GM19467 (cell line): ENCODE results near the gene BEAN1.
"Not testable (repeated sequence)": the region's sequence is repeated elsewhere in the genome, so short reads cannot be mapped to it uniquely, and the experiment has no call there.

ENCODE experiments used
- ATAC-seq: cut with Tn5 transposase; IDR thresholded peaks from one replicate; pipeline ENCODE4 v1.9.1; 2021; ENCODE audit warnings: mild to moderate bottlenecking, moderate library complexity; ENCODE audit not compliant: unreplicated experiment

Gene BEAN1

DNA sequence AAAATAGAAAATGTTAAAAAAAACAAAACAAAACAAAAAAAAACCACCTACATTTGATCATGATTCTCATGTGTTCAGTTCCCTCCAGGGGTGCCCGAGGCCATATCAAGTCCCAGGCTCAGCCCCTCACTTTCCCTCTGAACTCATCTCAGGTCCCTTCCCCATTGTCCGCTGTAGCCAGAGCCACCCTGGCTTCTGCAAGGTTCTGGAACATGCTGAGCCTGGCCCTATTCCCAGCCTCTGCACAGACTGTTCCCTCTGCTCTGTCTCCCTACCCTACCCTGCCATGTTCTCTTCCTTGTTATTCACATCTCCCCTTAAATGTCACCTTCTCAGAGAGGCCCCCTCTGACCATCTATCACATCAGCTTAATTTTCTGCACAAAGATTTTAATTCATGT lies 75.9 kb downstream of the BEAN1 start:
- no peak for ATAC-seq

- no peak for ATAC-seq
These were observed 76.5 kb downstream of the BEAN1 start for GRCh38 chr16:66503612-66504011.

DNA sequence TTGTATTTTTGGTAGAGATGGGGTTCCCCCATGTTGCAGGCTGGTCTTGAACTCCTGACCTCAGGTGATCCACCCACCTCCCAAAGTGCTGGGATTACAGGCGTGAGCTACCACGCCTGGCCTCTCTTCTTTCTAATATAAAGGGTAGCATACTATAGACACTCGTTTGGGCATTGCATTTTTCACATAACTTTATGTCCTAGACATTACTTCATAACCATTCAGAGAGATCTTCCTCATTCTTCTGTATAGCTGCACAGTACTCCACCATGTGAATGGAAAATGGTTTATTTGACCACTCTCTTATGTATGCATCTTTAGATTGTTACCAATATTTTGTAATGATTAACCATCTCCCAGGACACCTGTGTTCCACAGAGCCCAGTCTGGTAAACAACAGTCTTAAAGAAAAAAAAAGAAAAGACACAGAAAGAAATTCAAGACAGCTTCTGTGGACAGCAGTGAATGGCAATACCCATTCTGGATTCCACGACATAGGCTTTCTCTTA lies 80.7 kb downstream of the BEAN1 start:
- no peak for ATAC-seq

DNA sequence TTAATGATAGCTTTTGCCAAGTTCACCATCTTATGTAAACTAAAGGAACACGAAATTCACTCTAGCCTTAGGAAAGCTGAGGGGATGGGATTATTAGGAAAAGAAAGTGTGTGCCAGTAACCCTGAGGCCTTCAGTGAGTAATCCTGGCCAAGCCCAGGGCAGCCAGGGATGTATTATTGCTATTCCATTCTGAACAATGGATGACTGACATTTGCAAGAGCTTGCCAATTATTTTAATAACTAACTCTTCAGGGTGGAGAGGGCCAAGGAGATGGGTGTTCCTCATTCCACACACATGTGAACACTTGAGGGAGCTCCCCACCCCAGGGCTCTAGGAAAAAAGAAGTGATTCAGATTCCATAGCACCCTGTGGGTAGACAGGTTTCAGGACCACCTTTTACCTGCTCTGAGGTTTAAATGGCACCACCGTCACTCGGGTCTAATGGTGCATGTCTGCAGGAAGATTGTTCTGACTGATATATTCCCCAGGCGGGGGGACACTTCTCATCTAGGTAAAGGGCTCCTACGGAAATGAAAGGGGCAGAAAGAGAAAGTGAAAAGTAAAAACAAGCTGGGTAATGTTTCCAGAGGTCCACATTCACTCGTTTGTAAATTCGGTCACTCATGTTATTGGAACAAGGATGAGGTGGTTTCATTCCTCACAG lies 81.3 kb downstream of the BEAN1 start:
- no peak for ATAC-seq

GRCh38 chr16:66508914-66509496 lies 81.9 kb downstream of the BEAN1 start:
- ATAC-seq: no peak

- no peak for ATAC-seq
These were observed 82.5 kb downstream of the BEAN1 start for GRCh38 chr16:66509576-66509975.

DNA sequence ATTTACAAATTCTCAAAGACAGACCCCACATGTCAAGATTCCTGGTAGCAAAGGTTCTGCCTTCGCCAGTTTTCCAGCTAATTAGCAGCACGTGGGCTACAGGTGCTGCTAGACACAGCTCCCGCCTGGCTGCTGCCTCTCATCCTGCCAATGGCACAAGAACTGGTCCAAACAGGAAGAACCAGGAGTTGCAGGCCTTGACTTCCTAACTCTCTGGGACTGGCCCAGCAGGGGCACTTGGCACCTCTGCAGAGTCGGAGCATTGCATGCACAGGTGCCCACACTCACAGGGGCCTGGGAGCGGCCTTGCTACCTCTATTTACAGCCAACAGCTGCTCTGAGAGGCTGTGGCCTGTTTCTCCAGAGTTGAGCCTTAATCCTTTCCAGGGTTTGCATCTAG lies 83.2 kb downstream of the BEAN1 start:
- no peak for ATAC-seq

DNA sequence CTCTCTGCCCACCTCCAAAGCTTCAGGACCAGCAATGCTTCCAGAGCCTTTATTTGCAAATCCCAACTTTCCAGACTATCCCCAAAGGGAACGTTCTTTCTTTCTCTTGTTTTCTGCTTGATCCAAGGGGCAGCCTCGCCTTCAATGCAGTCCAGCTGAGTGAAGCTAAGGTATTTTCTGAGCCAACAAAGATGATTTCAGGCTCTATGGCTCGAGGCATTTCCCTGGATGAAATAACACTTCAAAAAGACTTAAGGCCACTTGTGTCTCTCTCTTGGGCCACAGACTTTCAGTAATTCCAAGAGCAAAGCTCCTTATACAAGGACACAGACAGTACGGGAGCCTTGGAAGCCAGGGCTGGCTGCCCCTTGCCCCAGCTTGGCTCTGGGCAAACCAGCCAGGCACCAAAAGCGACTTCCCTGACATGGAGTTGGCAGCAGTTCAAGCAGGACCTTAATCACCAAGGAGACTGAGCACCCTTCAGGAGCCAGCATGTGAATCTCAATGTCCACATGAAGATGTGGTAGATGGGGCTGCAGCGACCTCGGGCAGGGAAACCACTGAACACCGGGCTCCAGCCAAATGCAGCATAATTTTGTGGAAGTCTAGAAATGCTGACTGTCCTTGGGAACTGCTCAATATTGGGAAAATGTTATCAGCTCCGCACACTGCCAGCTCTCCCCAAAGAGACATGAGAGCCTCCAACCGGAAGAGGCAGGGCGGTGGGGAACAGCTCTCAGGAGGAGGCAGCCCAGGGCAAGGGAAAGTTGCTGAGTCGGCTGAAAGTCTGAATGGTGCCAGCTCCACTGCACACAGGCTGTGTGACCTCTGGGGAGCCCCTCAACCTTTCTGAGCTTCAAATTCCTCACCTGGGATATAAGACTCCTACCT lies 83.9 kb downstream of the BEAN1 start:
- no peak for ATAC-seq

DNA sequence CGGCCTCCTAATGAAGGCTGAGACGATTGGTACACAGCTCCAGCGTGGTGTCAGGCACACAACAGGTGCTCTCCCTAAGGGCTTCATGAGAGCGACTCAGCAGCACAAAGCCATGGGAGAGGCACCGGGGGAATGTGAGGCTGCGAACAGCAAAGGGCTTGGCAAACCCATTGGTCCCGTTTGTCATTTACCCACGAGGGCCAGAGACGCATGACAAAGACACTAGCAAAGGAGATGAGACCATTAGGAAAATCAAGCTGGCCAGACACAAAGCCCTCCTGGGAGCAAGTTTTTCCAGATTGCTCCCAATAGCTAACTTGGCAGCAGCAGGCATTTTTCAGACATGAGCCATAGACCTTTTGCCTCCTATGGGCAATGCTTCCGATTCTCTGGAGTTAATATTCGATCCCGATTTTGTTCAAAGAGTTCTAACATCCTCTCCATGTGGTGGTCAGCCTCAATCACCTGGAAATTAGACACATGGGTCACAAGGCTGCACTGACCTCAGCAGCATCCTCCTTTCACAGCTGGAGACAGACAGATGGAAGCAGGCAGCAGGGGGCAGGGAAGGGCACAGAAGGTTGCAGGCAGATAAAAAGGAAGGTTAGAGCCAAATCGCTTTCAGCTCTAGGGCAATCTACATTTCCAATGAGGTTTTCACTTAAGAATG lies 84.6 kb downstream of the BEAN1 start:
- ATAC-seq: no peak

DNA sequence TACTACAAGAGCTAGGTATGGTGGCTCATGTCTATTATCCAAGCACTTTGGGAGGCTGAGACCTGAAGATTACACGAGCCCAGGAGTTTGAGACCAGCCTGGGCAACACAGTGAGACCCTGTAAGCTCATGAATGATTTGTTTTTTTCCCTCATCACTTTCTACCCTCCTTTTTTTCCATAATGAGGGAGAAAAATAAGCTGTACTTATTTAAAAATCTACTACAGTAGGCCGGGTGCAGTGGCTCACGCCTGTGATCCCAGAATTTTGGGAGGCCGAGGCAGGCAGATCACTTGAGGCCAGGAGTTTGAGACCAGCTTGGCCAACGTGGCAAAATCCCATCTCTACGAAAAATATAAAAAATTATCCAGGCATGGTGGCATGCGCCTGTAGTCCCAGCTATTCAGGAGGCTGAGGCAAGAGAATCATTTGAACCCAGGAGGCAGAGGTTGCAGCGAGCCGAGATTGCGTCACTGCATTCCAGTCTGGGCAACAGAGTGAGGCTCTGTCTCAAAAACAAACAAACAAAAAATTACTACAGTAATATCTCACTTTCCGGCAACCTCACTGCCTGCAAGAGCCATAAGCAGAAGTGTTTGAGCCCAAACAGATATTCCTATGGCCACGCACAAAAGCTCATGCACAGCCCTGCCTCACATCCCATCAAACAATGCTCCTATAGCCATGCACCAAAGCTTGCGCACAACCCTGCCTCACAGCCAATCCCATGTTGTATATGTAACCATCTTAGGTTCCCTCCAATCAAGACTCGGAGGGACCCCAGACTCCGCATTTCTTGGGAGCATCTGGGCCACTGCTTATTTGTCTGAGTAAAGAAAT lies 85.4 kb downstream of the BEAN1 start:
- ATAC-seq: no peak

DNA sequence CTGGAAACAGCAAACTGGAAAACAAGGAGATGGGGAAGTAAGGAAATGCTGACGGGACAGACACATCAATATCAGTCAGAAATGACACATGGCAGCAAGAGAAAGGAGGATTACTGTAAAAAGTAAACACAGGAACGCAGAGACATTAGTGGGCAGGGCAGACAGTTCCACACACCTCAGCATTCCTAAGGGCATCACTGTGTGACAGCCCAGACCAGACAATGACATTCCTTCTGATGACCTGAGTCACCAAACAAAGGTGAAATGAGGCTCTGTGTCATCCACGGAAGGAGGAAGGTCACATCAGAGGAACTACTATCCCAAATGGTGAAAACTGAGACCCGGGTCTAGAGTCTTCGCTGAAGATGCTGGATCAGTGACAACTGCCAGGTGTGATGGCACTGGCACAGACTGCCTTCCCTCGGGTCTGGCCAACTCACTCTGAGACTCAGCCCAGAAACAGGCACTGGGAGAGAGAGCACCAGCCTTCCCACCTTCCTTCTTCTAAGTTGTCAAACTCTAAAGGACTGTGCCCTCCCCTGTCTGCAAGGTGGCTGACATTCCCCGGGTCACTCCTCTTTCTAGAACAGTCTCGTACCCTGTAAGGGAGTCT lies 86.1 kb downstream of the BEAN1 start:
- ATAC-seq: no peak

DNA sequence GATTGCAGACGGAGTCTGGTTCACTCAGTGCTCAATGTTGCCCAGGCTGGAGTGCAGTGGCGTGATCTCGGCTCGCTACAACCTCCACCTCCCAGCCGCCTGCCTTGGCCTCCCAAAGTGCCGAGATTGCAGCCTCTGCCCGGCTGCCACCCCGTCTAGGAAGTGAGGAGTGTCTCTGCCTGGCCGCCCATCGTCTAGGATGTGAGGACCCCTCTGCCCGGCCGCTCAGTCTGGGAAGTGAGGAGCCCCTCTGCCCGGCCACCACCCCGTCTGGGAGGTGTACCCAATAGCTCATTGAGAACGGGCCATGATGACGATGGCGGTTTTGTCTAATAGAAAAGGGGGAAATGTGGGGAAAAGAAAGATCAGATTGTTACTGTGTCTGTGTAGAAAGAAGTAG lies 87.3 kb downstream of the BEAN1 start:
- not testable (repeated sequence) for ATAC-seq

DNA sequence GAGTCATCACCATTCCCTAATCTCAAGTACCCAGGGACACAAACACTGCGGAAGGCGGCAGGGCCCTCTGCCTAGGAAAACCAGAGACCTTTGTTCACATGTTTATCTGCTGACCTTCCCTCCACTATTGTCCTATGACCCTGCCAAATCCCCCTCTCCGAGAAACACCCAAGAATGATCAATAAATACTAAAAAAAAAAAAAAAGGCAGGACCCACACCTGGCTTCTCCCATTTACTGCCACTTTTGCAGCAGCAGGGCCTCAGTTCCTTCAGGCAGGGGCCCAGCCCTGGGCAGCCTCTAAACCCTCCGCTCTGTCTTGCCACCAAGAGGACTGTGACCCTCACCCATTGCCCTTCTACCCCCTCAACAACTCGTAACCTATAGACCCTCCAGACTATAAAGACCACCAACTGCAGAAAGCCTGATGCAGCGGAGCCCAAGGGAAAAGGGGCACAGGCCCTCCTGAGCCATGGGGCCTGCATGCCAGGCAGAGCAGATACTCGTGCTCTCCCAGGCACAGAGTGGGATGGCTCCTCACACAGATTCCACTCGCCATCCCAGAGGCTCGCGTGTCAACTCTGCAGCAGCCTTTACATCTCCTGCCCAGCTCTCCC lies 88.0 kb downstream of the BEAN1 start:
- ATAC-seq: not testable (repeated sequence)

DNA sequence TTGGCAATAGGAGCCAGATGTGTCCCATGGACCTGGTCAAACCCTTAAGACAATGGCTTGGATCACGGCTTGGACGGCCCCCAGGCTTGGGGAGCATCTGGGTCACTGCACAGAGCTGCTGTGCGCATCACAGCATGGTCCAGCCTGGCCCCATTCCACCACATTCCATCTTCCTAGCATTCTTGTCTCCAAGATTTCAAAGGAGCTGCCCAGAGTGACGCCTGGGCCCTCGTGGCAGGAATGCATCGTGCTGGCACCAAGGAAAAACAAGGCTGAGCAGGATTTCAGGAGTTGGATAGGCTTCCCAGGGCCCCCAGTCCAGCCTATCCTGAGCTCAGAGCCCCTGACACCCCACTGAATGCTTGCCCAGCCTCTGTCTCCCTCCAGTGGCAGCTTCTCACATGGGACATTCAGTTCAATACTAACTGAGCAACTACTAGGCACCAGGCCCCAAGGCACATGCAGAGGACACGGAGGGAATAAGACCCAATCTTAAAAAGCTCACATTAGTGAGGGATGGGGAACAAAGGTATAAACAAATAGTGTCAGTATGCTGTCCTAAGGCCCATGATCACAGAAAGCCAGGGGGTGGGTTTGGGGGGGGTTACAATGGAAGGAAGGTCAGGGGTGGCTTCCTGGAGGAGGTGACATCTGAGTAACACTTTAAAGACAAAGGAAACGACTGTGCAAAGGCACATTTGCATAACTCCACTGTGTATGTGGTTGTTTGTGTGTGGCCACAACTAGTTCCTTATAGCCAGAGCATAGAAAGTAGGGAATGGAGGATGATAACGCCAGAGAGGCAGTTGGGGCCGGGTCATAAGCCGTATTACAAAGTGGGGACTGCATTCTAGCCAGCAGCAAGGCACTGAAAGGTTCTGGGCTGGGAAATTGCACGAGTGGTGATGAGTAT lies 88.8 kb downstream of the BEAN1 start:
- no peak for ATAC-seq

DNA sequence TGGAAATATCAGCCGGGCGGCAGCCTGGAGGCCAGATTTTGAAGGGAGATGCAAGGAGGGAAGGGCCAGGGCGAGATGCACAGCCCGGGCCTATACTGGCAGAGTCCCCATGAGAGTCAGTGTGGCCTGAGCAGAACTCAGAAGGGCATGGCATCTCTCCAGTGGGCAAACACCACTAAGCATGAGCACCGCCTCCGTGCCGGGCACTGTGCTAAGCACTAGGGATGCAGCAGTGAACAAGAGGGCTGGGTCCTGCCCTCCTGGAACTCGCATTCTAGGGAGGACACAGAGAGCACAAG lies 89.4 kb downstream of the BEAN1 start:
- peak; percentile 20 for ATAC-seq

DNA sequence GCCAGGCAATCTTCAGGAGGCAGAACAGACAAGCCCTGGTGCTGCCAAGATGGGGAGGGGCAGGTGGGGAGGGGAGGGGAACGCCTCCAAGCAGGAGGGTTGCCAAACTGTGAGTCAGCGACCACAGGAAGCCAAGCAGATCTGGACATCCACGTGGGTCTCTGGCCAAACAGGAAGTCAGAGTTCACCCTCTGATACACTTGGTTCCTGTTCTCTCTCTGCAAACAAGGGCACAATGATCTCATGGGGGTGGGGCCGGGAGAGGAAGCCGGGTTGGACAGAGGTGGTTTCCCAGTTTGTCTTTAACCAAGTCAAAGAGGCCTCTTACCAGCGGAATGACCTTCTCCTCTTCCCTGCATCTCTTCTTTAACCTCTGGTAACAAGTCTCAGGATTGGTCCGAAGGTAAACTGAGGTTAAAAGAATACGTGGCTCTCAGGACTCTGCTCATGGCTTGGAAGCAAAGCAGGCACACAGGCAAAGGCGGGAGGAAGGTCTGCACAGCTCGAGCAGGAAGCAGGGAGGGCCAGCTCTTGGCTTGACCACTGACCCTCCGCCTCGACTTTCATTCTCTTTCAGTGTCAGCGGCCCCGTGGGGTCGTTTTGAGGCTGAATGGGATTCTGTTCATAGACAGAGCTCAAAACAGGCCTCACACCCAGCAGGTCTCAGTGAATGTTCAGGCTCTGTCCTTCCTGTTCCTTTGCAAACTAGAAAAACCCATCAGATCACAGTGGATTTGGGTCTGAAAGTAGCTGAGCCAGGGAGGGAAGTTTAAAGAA lies 89.9 kb downstream of the BEAN1 start:
- ATAC-seq: peak; percentile 95

DNA sequence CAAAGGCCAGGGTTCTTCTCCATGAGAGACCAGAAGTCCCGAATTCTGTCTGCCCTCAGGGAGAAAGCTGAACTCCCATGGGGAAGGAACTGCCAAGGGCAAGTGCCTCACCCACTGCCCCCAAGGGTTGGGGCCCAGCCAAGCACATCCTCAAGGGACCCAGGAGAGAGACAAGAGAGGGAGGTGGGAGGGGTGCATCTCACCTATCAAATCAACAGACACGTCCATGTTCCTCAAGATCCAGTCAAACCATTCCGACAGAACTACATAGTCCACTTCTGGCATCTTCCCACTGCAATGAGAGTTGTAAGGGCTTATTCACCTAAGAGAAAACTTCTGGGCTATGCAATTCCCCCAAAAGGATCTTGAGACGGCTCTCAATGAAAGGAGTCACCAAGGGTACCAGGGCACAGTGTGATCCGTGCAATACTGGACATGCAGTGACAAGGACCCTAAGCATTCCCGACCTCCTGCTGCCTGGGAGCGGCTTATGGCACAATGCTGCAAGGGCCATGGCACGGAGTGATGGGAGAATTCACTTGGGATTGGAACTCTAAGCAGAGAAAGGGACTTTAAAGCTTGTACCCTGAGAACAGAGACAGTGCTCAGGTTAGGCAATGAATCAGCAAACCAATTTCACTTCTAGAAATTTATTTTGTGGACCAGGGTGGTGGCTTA lies 90.6 kb downstream of the BEAN1 start:
- no peak for ATAC-seq
